ENCODE data around the gene NSL1.

NSL1 gene

DNA sequence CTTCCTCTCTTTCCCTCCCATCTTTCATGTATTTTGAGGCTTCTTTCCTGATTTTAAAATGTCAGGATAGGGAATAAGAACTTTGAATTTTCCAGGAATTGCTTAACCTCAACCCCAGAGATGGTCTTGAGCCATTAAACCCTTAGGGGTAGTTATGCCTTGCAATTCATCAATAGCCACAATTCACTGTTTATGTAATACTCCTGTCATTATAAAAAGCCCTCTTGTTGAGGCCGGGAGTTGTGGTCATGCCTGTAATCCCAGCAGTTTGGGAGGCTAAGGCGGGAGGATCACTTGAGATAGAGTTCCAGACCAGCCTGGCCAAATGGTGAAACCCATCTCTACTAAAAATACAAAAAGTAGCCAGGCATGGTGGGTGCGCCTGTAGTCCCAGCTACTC lies 31.4 kb upstream of the NSL1 start:
- TF ChIP-seq Cebpa-rat (IDR thresholded peaks at IDR 0.05): no peak

DNA sequence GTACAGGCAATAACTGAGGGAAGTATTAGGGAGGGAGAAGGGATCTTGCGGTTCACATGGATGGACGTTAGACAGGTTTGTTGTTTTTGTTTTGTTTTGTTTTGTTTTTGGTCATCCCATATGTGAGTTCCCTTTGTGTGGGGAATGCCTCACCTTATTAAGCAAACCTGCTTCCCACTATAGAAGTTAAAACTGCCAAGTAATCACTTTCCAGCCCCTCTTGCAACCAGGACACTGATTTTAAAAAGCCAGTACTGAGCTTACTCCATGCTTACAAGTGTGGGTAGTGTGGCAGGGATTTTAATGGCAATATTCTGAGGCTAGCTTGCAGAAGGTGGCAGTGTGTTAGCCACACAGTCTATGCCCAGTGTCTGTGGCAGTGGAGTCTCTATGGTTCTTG lies 29.4 kb upstream of the NSL1 start:
- peaks cover 20 to 27% (median 24%) of the 10 kb centered on the region in 11 experiments for H3K9me3 ChIP-seq (replicated peaks in 1 of 11)
- H3K4me3 ChIP-seq: no peak overlapping the region
- H3K4me2 ChIP-seq: 0 out of 22 replicates have a peak overlapping the region, but pooled peaks of 1 of the 11 experiments have one; percentile 59
- no peaks in the 10 kb centered on the region for H3K27me3 ChIP-seq
- H3K9ac ChIP-seq: no peak overlapping the region
- H3K36me3 ChIP-seq: peaks cover 0 to 18% (median 0%) of the 10 kb centered on the region in 11 experiments; a peak in 10 of 22 replicates
- H3K4me1 ChIP-seq: peaks cover 0 to 24% (median 6%) of the 10 kb centered on the region in 10 experiments; a peak in 10 of 20 replicates
- H4K20me1 ChIP-seq: no peaks in the 10 kb centered on the region
- H3K27ac ChIP-seq: no peak overlapping the region
- no peak for TF ChIP-seq Cebpa-rat (IDR thresholded peaks at IDR 0.05)

More for the DNA sequence above, 31.4 kb upstream of the NSL1 start:
- Histone ChIP-seq H3K36me3 (peaks cover 0 to 19% (median 0%) of the 10 kb centered on the region in 11 experiments; a peak in 9 of 22 replicates), H3K4me3 (no peak overlapping the region), H3K27ac (no peak overlapping the region), H3K4me2 (no peak overlapping the region), H3K9me3 (replicated peaks in 1 of 11) (peaks cover 27 to 41% (median 34%) of the 10 kb centered on the region in 11 experiments), H3K4me1 (peaks cover 0 to 24% (median 6%) of the 10 kb centered on the region in 10 experiments; a peak in 10 of 20 replicates), H3K27me3 (no peaks in the 10 kb centered on the region), H4K20me1 (no peaks in the 10 kb centered on the region), H3K9ac (no peak overlapping the region)

DNA sequence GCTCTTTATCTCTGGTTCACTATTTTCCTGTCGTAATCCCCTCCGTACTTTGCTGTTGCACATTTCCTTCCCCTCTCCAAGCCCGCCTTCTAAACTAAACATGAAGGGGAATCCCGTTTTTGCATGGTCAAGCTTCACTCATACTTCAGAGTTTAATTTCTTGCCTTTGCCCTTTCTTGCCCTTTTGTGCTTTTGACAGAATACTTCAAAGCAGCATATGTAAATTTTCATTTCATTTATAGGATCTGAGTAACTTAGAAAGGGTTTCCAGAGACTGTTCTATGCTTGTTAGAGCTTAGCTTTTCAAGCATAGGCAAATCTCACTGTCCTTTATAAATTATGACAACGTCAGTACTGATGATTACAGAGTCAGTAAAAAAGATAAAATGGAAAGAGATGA lies 28.1 kb upstream of the NSL1 start:
- H3K4me2 ChIP-seq: peak overlapping the region in 7 of 11 experiments; percentile 14 to 62 (median 58); a peak in 12 of 22 replicates
- no peak overlapping the region for H3K27ac ChIP-seq
- no peaks in the 10 kb centered on the region for H4K20me1 ChIP-seq
- H3K9ac ChIP-seq: peak overlapping the region in 1 of 11 experiments; percentile 11; a peak in 2 of 22 replicates
- no peaks in the 10 kb centered on the region for H3K27me3 ChIP-seq
- H3K9me3 ChIP-seq (replicated peaks in 1 of 11): peaks cover 8 to 14% (median 11%) of the 10 kb centered on the region in 11 experiments
- peaks cover 0 to 24% (median 6%) of the 10 kb centered on the region in 10 experiments; a peak in 10 of 20 replicates for H3K4me1 ChIP-seq
- H3K36me3 ChIP-seq: peaks cover 3 to 15% (median 8%) of the 10 kb centered on the region in 11 experiments; a peak in 15 of 22 replicates
- TF ChIP-seq Cebpa-rat (IDR thresholded peaks at IDR 0.05): no peak
- no peak overlapping the region for H3K4me3 ChIP-seq

GRCh38 chr1:212816567-212817278 lies 25.1 kb upstream of the NSL1 start:
- Histone ChIP-seq H3K4me1 (peaks cover 0 to 24% (median 8%) of the 10 kb centered on the region in 10 experiments; a peak in 10 of 20 replicates), H3K9me3 (replicated peaks in 1 of 11) (no peaks in the 10 kb centered on the region), H3K27ac (no peak overlapping the region), H3K9ac (no peak overlapping the region), H4K20me1 (no peaks in the 10 kb centered on the region), H3K27me3 (no peaks in the 10 kb centered on the region), H3K36me3 (peaks cover 5 to 41% (median 25%) of the 10 kb centered on the region in 11 experiments; a peak in 17 of 22 replicates), H3K4me2 (no peak overlapping the region), H3K4me3 (no peak overlapping the region)
- TF ChIP-seq Cebpa-rat (IDR thresholded peaks at IDR 0.05): no peak

- H3K4me2 ChIP-seq: no peak overlapping the region
- no peak for TF ChIP-seq Cebpa-rat (IDR thresholded peaks at IDR 0.05)
- peaks cover 17 to 58% (median 30%) of the 10 kb centered on the region in 11 experiments; a peak in 20 of 22 replicates for H3K36me3 ChIP-seq
- no peaks in the 10 kb centered on the region for H4K20me1 ChIP-seq
- no peaks in the 10 kb centered on the region for H3K27me3 ChIP-seq
- no peak overlapping the region for H3K9ac ChIP-seq
- H3K27ac ChIP-seq: no peak overlapping the region
- no peaks in the 10 kb centered on the region for H3K9me3 ChIP-seq (replicated peaks in 1 of 11)
- no peak overlapping the region for H3K4me3 ChIP-seq
- H3K4me1 ChIP-seq: peaks cover 0 to 15% (median 6%) of the 10 kb centered on the region in 10 experiments; a peak in 10 of 20 replicates
Observed at GRCh38 chr1:212814537-212815334, 23.2 kb upstream of the NSL1 start.

- H3K9ac ChIP-seq: no peak overlapping the region
- no peak overlapping the region for H3K4me2 ChIP-seq
- no peaks in the 10 kb centered on the region for H4K20me1 ChIP-seq
- no peak overlapping the region for H3K4me3 ChIP-seq
- no peak for TF ChIP-seq Cebpa-rat (IDR thresholded peaks at IDR 0.05)
- peaks cover 70 to 94% (median 83%) of the 10 kb centered on the region in 11 experiments for H3K36me3 ChIP-seq
- no peaks in the 10 kb centered on the region for H3K27me3 ChIP-seq
- H3K27ac ChIP-seq: no peak overlapping the region
- H3K4me1 ChIP-seq: no peaks in the 10 kb centered on the region
- H3K9me3 ChIP-seq (replicated peaks in 1 of 11): no peaks in the 10 kb centered on the region
Observed at GRCh38 chr1:212805767-212806166, 14.2 kb upstream of the NSL1 start.

GRCh38 chr1:212797681-212798080 lies 6.1 kb upstream of the NSL1 start:
- no peak for TF ChIP-seq Cebpa-rat (IDR thresholded peaks at IDR 0.05)
- Histone ChIP-seq H3K9ac (no peak overlapping the region), H3K4me2 (no peak overlapping the region), H3K9me3 (replicated peaks in 1 of 11) (no peaks in the 10 kb centered on the region), H3K27ac (no peak overlapping the region), H3K36me3 (peaks cover 42 to 77% (median 71%) of the 10 kb centered on the region in 11 experiments), H3K4me1 (peaks cover 21 to 44% (median 31%) of the 10 kb centered on the region in 10 experiments), H4K20me1 (no peaks in the 10 kb centered on the region), H3K27me3 (no peaks in the 10 kb centered on the region), H3K4me3 (no peak overlapping the region)

DNA sequence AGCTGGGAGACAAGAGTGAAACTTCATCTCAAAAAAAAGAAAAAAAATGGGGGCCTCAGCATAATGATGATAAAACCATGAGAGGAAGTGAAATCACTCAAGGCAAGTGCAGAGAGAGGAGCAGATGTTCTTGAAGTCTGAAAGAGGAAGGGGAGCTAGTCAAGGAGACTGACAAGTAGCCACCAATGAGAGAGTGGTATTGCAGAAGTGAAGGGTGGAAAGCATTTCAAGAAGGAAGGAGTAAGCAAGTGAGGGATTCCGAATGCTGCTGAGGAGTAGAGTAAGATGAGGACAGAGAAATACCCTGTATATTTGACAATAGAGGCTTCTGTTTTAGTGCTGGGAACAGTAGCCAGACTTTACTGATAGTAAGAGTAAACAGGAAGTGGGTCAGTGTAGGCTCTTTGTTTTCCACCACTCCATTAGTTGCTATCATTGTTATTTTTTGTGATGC lies 3.0 kb upstream of the NSL1 start:
- H4K20me1 ChIP-seq: no peaks in the 10 kb centered on the region
- H3K27me3 ChIP-seq: no peaks in the 10 kb centered on the region
- H3K4me1 ChIP-seq: peaks cover 40 to 61% (median 48%) of the 10 kb centered on the region in 10 experiments
- H3K9ac ChIP-seq: peak overlapping the region in 8 of 11 experiments; percentile 6 to 66 (median 50); a peak in 14 of 22 replicates
- peaks cover 29 to 46% (median 42%) of the 10 kb centered on the region in 11 experiments for H3K36me3 ChIP-seq
- no peaks in the 10 kb centered on the region for H3K9me3 ChIP-seq (replicated peaks in 1 of 11)
- peak overlapping the region; percentile 74 to 94 (median 91) for H3K4me2 ChIP-seq
- peak overlapping the region; percentile 42 to 94 (median 77); a peak in 21 of 22 replicates for H3K27ac ChIP-seq
- no peak for TF ChIP-seq Cebpa-rat (IDR thresholded peaks at IDR 0.05)
- H3K4me3 ChIP-seq: peak overlapping the region in 7 of 10 experiments; percentile 8 to 44 (median 28); a peak in 7 of 20 replicates

Measured in BLaER1 treated with 17β-estradiol and CSF1 and Interleukin-3, amounts not matched to agents 10 nM and 100 nM (cell line).